Measurements from ENCODE around the gene SLC9A5.

Gene SLC9A5

GRCh38 chr16:67249178-67250044 is 632 bp downstream of the SLC9A5 start:
- H3F3A ChIP-seq (ENCODE audit: insufficient read depth, low read length) = no peaks in the 10 kb centered on the region
- H2AFZ ChIP-seq (ENCODE audit: low read length) = no peak overlapping the region
- no peaks in the 10 kb centered on the region for H3K79me2 ChIP-seq (ENCODE audit: insufficient read depth, low read length)
- no peak overlapping the region for H3K27ac ChIP-seq (ENCODE audit: low read depth, low read length, poor library complexity, severe bottlenecking)
- no peak overlapping the region for H3K9ac ChIP-seq (ENCODE audit: low read length)
- H3K4me2 ChIP-seq (ENCODE audit: low read length) = peak overlapping the region; percentile 33; the same call in 1 of the 2 replicates
- no peaks in the 10 kb centered on the region for H3K27me3 ChIP-seq (ENCODE audit: insufficient read depth, low read length)
- no peak for TF ChIP-seq EZH2 (IDR thresholded peaks at IDR 0.05; ENCODE audit: borderline replicate concordance, low read length)
- no peak for TF ChIP-seq CTCF (IDR thresholded peaks at IDR 0.05; ENCODE audit: low read length)
- H3K4me1 ChIP-seq (ENCODE audit: insufficient read depth, low read length, severe bottlenecking) = peaks cover 34% of the 10 kb centered on the region
- no peaks in the 10 kb centered on the region for H4K20me1 ChIP-seq (ENCODE audit: insufficient read depth, low read length)
- H3K36me3 ChIP-seq (ENCODE audit: insufficient read depth, low read length) = no peaks in the 10 kb centered on the region
- no peaks in the 10 kb centered on the region for H3K9me3 ChIP-seq (ENCODE audit: low read length)
- H3K9me2 ChIP-seq (ENCODE audit: low read depth, low read length) = no peaks in the 10 kb centered on the region
- H3K4me3 ChIP-seq (ENCODE audit: low read depth, low read length, poor library complexity, severe bottlenecking) = no peak overlapping the region

GRCh38 chr16:67250045-67250327 is 1.2 kb downstream of the SLC9A5 start:
- Histone ChIP-seq H3K9me3 (ENCODE audit: low read length) (no peaks in the 10 kb centered on the region), H4K20me1 (ENCODE audit: insufficient read depth, low read length) (no peaks in the 10 kb centered on the region), H3K4me3 (ENCODE audit: low read depth, low read length, poor library complexity, severe bottlenecking) (no peak overlapping the region), H2AFZ (ENCODE audit: low read length) (no peak overlapping the region), H3F3A (ENCODE audit: insufficient read depth, low read length) (no peaks in the 10 kb centered on the region), H3K36me3 (ENCODE audit: insufficient read depth, low read length) (no peaks in the 10 kb centered on the region), H3K27me3 (ENCODE audit: insufficient read depth, low read length) (peaks cover under 1% of the 10 kb centered on the region; the same call in 1 of the 2 replicates), H3K27ac (ENCODE audit: low read depth, low read length, poor library complexity, severe bottlenecking) (no peak overlapping the region), H3K4me1 (ENCODE audit: insufficient read depth, low read length, severe bottlenecking) (peaks cover 29% of the 10 kb centered on the region), H3K79me2 (ENCODE audit: insufficient read depth, low read length) (no peaks in the 10 kb centered on the region), H3K9me2 (ENCODE audit: low read depth, low read length) (no peaks in the 10 kb centered on the region), H3K4me2 (ENCODE audit: low read length) (no peak overlapping the region), H3K9ac (ENCODE audit: low read length) (no peak overlapping the region)
- TF ChIP-seq CTCF (IDR thresholded peaks at IDR 0.05; ENCODE audit: low read length) (no peak), EZH2 (IDR thresholded peaks at IDR 0.05; ENCODE audit: borderline replicate concordance, low read length) (no peak)

GRCh38 chr16:67252609-67253497 is 4.1 kb downstream of the SLC9A5 start:
- no peak overlapping the region for H2AFZ ChIP-seq (ENCODE audit: low read length)
- H3K27me3 ChIP-seq (ENCODE audit: insufficient read depth, low read length) = peaks cover 4% of the 10 kb centered on the region; the same call in 1 of the 2 replicates
- TF ChIP-seq EZH2 (IDR thresholded peaks at IDR 0.05; ENCODE audit: borderline replicate concordance, low read length) (no peak), CTCF (IDR thresholded peaks at IDR 0.05; ENCODE audit: low read length) (no peak)
- no peaks in the 10 kb centered on the region for H3K9me2 ChIP-seq (ENCODE audit: low read depth, low read length)
- no peaks in the 10 kb centered on the region for H4K20me1 ChIP-seq (ENCODE audit: insufficient read depth, low read length)
- H3K27ac ChIP-seq (ENCODE audit: low read depth, low read length, poor library complexity, severe bottlenecking) = no peak overlapping the region
- no peak overlapping the region for H3K9ac ChIP-seq (ENCODE audit: low read length)
- H3K4me2 ChIP-seq (ENCODE audit: low read length) = no peak overlapping the region
- H3K79me2 ChIP-seq (ENCODE audit: insufficient read depth, low read length) = no peaks in the 10 kb centered on the region
- H3K4me1 ChIP-seq (ENCODE audit: insufficient read depth, low read length, severe bottlenecking) = peaks cover 9% of the 10 kb centered on the region
- H3F3A ChIP-seq (ENCODE audit: insufficient read depth, low read length) = no peaks in the 10 kb centered on the region
- H3K36me3 ChIP-seq (ENCODE audit: insufficient read depth, low read length) = no peaks in the 10 kb centered on the region
- no peak overlapping the region for H3K4me3 ChIP-seq (ENCODE audit: low read depth, low read length, poor library complexity, severe bottlenecking)
- no peaks in the 10 kb centered on the region for H3K9me3 ChIP-seq (ENCODE audit: low read length)
